GM08714 (cell line): ENCODE data around the gene ECHDC3.

Experiments used
- H3K4me3 ChIP-seq: fragments of 200-500 bp; sonication (Bioruptor generic); 2 replicates; pipeline ENCODE4 v1.5.1; 2014; ENCODE audit warnings: mild to moderate bottlenecking, low read length, inconsistent platforms
- ZNF274 ChIP-seq: IDR thresholded peaks from 2 replicates; pipeline ENCODE4 v1.6.1; 2012; ENCODE audit warnings: mild to moderate bottlenecking, low read depth, low read length

ECHDC3 gene

DNA sequence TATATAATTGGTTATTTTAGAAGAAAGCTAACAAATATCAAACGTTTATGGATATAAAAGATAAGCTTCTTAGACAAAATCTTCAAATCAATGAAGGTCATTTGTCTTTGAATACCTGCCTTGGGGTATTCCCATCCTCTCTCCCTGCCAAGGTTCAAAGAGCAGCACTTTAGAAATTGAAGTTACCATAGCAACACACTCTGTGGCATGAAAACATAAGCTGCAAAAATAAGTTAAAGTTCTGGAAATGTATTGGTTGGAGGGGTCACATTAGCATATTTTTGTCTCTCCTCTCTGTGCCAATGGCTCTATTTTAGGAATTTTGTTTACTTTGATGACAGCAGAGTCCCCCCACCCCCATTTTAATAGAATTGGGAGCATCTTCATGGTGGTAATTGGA is 12.0 kb downstream of the ECHDC3 start:
- no peak for TF ChIP-seq ZNF274
- no peak overlapping the region for H3K4me3 ChIP-seq

DNA sequence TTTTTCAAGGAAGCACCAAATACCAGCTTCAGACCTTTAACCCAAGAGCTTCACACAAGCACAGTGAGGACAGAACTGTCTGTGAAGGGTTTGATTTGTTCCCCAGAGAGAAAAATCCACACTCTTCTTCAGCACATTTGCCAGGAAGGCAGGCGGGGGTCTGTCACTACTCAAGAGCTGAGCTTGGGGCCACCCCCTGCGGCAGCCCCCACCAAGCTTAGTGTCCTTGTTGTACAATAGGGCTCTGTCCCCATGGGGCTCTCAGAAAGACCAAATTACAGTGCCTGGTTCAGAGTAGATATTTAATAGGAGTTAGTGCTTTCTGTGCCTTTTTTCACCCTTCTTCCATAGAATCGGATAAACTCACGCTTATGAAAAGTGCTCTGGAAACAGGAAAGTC is 12.4 kb downstream of the ECHDC3 start:
- no peak overlapping the region for H3K4me3 ChIP-seq
- no peak for TF ChIP-seq ZNF274

DNA sequence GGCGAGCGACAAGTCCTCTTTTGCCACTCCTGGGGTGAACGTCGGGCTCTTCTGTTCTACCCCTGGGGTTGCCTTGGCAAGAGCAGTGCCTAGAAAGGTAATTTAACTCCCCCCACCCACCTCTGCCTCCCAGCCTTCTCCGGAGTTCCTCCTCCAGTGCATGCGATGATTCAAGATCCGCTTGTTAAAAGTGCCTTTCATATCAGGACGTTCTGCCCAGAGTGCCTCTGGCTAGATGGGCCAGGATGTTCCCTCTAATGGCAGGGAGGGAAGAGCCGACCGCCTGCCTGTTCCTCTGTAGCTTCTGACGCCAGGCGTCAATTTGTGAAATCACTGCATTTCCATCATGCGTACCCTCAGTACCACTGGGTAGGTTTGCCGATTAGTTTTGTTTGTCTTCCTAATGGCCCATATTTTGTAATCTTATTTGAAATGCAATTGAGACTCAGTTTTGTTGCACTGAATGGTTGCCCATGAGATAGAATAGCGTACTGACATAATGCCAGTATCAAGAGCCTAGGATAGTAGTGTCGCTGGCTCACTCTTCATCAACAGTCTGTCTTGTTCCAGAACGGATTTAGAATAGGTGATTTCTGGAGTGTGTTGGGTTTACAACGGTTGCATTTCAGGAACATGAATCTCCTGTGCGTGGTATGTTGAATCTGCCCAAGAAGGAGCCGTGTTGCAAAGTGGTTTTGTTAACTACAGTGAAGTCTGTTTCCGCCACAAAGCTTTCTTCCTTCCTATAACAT is 13.5 kb downstream of the ECHDC3 start:
- TF ChIP-seq ZNF274, result no peak
- H3K4me3 ChIP-seq, result no peak overlapping the region

DNA sequence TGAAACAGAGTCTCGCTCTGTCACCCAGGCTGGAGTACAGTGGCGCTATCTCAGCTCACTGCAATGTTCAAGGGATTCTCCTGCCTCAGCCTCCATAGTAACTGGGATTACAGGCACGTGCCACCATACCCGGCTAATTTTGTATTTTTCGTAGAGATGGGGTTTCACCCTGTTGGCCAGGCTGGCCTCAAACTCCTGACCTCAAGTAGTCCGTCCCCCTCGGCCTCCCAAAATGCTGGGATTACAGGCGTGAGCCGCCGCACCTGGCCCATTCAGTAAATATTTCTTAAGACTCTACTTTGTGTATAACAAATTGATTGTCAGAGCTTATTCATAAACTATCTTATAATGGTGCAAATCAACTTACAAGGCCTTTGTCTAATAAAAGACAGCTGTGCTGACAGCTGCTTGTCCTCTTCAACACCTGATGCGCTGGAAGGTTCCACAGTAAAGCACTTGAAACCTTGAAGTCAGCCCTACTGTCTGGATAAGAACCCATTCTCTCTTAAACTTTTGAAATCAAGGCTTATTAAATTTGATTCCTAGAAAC is 14.7 kb downstream of the ECHDC3 start:
- no peak for TF ChIP-seq ZNF274
- no peak overlapping the region for H3K4me3 ChIP-seq

DNA sequence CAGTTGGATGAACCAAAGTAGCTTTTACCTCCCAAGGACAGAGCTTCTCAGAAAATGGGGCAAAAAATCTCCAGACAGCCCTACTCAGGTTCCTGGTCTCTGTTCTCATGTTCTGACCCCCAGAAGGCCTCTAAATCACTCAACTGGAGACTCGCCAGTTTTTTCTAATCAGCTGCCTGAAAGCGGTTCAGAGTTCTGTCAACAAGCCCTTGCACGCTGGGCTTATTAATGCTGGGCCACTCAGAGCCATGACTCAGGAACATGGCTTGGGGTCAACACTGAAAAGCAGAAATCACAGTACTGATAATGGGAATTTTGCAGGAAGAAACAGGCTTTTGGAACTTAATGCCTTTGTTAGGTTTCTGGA is 15.3 kb downstream of the ECHDC3 start:
- no peak for TF ChIP-seq ZNF274
- no peak overlapping the region for H3K4me3 ChIP-seq

DNA sequence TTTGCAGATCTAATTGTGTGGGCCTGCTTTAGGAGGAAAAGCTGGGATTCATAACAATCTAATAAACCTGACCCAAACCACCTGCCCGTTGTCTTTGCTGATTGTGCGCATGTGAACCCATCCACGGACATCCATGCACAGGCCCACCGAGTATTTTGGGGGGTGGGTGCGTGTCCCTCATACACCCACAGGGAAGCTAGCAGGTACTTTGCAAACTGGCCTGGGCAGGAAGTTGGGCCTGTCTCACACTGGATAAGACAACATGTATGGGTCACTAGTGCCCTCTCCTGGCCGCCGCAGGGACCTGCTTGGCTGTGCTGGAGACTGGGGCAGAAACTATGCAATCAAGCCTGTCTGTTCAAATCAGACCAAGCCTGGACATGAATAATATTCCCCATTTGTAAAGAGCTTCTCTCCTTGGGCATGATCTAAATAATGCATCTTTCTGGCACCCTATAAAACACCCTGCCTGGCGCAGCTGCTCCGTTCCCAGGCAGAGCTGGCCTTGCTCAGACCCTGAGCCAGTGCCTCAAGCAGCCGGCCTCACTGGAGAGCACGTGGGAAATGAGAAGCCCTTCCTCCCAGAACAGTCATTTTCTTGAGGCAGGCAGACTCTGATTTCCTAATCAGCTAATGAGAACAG is 15.8 kb downstream of the ECHDC3 start:
- TF ChIP-seq ZNF274, result no peak
- H3K4me3 ChIP-seq, result no peak overlapping the region

DNA sequence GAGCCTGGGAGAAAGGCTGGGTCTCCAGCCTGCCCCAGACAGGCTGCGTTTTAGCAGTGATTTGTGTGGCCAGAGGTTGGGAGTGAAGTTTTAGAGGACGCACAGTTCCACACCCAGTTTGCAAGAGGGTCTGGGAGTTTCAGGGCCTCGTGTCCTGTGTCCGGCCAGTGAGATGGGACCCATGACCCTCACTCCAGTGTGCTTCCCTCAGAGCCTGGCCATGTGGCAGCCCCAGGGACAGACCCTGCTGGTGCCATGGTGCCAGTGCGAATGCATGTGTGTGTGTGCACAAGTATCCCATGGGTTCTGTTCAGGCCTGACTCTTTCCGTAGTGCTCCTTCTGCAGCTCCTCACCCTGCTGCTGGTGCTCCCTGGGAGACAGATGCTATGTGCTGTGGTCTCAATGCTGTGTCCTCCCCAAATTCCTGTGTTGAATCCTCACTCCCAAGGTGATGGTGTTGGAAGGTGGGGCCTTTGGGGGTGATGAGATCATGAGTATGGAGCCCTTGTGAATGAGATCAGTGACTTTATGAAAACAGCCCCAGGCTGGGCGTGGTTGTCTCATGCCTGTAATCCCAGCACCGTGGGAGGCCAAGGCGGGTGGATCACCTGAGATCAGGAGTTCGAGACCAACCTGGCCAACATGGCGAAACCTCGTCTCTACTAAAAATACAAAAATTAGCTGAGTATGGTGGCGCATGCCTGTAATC is 16.5 kb downstream of the ECHDC3 start:
- TF ChIP-seq ZNF274, result no peak
- no peak overlapping the region for H3K4me3 ChIP-seq

DNA sequence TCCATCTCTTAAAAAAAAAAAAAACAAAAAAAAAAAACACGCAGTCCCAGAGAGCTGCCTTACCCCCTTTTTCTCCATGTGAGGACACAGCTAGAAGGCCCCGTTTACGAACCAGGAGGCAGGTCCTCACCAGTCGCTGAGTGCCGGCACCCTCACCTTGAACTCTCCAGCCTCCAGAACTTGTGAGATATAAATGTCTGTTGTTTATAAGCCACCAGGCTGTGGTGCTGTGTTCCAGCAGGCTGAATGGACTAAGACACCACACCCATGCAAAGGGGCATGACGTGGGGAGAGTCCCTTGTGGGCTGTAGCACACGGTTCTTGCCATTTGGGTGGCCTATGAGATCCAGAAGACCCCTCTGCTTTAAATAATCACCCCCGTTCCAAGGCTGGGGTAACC is 17.2 kb downstream of the ECHDC3 start:
- TF ChIP-seq ZNF274, result no peak
- H3K4me3 ChIP-seq, result no peak overlapping the region

DNA sequence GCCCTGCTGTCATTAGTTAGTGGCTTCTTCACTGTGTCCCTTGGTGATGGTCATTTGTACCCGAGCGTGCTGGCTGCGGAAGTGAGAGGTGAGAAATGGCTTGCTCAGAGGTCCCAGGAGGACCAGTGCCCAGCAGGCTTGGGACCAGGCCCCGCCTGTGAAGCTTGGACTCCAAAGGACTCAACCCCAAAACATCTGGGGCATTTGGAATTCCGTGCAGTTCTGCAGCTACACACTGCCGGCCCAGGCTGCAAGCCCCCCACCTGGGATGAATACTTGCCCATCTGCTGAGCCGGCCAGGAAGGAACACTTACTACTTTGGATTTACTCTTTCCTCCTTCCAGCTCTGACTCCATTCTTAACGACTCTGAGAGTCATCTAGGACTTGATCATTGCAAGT is 18.0 kb downstream of the ECHDC3 start:
- TF ChIP-seq ZNF274, result no peak
- H3K4me3 ChIP-seq, result no peak overlapping the region

DNA sequence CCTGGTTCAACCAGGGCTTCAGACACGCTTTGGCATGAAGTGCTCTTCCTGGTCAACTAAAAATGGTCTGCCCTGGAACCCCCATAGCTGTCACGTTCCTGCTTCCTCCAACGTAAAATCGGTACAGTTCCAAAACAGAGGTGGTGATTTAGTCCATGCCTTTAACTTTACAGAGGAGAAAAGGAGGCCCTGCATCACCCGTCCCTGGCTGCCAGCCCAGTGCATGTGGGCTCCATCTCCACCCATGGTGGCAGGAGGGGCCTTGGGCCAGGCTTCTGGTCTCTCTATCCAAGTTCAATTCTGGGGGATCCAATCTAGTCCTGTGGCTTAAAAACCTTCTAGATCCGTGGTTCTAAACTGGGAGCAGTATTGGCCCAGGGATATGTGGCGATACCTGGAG is 18.7 kb downstream of the ECHDC3 start:
- H3K4me3 ChIP-seq, result no peak overlapping the region
- TF ChIP-seq ZNF274, result no peak

DNA sequence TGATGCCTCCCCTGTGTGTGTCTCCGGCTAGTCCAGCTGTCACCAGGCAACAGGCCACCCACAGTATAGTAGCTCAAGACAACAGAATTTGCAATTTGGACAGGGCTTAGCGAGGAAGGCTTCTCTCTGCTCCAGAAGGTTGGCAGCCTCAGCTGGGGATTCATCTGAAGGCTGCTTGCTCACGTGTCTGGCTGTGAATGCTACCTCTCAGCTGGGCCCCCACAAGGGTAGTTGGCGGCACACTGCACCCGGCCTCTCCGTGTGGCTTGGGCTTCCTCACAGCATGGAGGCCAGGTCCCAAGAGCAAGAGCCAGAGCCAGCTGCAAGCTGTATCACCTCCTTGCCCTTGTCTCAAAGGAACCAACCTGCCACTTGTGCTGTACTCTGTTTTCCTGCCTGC is 19.2 kb downstream of the ECHDC3 start:
- TF ChIP-seq ZNF274, result no peak

DNA sequence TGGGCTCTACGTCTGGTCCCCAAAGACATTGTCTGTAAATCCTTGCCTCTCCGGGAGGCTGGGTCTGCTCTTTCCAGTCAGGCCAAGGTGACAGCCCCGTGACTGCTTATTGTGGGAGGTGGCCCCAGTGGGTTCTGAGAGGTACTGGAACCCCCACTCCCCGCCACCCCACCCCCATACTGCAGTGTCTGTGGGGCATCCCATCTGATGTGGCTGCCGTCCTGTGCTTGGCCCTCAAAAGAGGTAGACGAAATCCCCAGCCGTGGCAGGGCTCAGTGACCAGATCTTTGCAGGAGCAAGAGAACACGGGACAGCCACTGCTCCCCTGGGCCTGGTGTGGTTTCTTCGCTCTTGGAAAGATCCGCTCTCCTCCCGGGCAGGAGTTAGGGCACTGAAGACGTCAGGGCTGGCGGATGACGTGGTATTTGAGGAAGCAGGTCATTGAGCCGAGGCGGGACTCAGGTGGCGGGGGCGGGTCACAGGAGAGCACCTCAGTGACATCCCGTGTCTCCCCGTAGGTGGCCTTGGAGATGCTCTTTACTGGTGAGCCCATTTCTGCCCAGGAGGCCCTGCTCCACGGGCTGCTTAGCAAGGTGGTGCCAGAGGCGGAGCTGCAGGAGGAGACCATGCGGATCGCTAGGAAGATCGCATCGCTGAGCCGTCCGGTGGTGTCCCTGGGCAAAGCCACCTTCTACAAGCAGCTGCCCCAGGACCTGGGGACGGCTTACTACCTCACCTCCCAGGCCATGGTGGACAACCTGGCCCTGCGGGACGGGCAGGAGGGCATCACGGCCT is 20.7 kb downstream of the ECHDC3 start:
- TF ChIP-seq ZNF274, result no peak
- no peak overlapping the region for H3K4me3 ChIP-seq

More for the DNA sequence above, 19.2 kb downstream of the ECHDC3 start:
- H3K4me3 ChIP-seq, result no peak overlapping the region

DNA sequence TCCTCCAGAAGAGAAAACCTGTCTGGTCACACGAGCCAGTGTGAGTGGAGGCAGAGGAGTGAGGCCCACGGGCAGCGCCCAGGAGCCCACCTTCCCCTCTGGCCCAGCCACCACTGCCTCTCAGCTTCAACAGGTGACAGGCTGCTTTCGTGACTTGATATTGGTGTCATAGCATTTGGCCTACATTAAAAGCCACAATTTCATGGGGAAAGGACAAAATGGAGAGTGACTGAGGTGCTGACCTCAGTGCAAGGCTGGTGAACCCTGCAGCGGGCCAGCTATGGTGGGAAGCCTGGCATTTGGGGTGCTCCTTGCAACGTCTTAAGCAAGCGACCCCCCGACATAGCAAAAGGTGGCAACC is 21.3 kb downstream of the ECHDC3 start:
- no peak overlapping the region for H3K4me3 ChIP-seq
- TF ChIP-seq ZNF274, result no peak

DNA sequence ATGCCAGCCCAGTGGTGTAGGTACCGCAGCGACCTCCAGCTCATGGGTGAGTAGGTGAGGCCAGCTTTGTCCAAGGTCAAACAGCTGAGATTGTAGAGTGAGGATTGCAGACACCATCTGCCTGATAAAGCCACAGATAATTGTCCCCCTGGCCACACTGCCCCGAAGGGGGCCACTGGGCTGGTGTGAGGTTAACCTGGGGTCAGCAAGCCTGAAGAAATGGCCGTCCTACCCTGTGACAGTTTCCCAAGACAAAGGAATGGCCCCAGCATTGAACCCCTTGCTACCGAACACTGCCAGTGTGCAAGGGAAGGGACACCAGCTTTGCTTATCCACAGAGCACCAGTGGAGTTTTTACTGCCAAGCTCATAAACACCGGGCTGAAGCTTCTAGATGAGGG is 23.0 kb downstream of the ECHDC3 start:
- H3K4me3 ChIP-seq, result no peak overlapping the region
- TF ChIP-seq ZNF274, result no peak
